AG10803 (cell line): ENCODE measurements around the gene BUB3.
"Not testable (repeated sequence)": the region's sequence is repeated elsewhere in the genome, so short reads cannot be mapped to it uniquely, and the experiment has no call there.

Source experiments
- DNase-seq: peaks from one replicate; pipeline ENCODE4 v3.0.0; 2010; ENCODE audit warnings: low read depth
- H3K4me3 ChIP-seq: 2 replicates; pipeline ENCODE4 v1.5.1; 2011; ENCODE audit warnings: mild to moderate bottlenecking, low read length, control low read depth
- CTCF ChIP-seq: conservative IDR thresholded peaks from 2 replicates; pipeline ENCODE4 v1.5.1; 2011; ENCODE audit warnings: mild to moderate bottlenecking, low read length, control low read depth, inconsistent platforms

Gene BUB3

GRCh38 chr10:123175389-123176387 lies 21.5 kb downstream of the BUB3 start:
- no peak for DNase-seq
- no peak overlapping the region for H3K4me3 ChIP-seq
- TF ChIP-seq CTCF = no peak

GRCh38 chr10:123178390-123178789 lies 24.2 kb downstream of the BUB3 start:
- not testable (repeated sequence) for DNase-seq, H3K4me3 ChIP-seq

DNA sequence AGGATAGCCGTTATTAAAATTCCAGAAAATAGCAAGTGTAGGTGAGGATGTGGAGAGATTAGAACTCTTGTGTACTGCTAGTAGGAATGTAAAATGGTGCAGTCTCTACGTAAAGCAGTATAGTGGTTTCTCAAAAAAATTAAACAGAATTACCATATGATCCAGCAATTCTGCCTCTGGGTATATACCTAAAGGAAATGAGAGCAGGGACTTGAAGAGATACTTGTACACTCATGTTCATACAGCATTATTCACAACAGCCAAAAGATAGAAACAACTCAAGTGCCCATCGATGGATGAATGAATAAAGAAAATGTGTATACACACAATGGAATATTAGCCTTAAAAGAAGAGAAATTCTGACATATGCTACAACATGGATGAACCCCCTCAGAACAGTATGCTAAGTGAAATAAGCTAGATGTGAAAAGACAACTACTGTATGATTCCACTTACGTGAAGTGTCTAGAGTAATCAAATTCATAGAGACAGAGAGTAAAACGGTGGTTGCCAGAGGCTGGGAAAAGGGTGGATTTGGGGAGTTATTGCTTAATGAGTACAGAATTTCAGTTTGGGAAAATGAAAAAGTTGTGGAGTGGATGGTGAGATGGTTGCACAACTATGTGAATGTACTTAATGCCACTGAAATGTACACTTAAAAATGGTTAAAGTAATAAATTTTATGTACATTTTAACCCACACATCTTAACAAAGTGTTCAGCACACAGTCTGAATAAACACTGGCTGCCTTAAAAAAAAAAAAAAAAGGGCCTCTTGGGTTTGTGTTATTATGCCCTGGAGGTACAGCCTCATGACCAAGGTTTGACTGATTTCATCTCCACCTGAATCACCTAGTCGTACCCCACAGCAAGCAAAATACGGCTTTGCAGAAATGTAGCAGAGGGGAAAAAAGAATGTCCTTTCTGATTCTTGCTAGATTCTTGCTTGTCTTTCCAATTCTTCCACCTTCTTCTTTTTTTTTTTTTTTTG lies 26.2 kb downstream of the BUB3 start:
- no peak overlapping the region for H3K4me3 ChIP-seq
- DNase-seq = no peak
- no peak for TF ChIP-seq CTCF

DNA sequence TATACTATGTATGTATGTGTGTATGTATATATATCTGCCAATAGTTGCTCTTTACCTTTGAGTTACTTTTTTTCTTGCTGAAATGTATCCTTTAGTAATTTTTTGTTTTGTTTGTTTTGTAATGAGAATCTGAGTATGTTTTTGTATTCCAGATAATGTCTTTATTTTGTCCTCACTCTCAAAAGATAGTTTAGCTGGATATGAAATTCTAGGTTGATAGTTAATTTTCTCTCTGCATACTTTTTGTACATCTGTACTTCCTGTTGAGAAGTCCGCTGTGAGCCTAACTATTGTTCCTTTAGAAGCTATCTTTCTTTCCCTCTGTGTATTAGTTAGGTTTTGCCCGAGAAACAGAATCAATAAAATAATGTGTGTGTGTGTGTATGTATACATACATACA lies 29.5 kb downstream of the BUB3 start:
- TF ChIP-seq CTCF = no peak
- no peak for DNase-seq
- H3K4me3 ChIP-seq = no peak overlapping the region

- no peak for DNase-seq
- no peak for TF ChIP-seq CTCF
- no peak overlapping the region for H3K4me3 ChIP-seq
These were observed 33.6 kb downstream of the BUB3 start for GRCh38 chr10:123187781-123188180.

DNA sequence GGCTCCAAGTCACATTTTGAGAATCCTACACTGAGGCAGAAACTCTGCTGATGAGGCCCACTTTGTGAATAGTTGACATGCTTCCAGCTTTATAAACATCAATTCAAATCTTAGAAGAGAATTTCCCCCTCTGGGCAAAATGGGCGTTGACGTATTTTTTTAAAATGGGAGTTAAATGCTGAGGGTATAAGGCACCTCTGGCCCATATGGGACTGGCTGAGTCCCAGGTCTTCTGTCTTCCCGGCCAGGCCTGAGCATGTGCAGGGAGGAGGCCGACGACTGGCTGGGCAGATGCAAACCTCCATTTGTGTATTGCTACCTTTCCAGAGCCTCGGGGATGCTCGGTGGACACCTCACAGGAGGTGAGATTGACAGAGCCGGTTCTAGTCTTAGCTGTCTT lies 37.7 kb downstream of the BUB3 start:
- no peak for TF ChIP-seq CTCF
- no peak for DNase-seq
- no peak overlapping the region for H3K4me3 ChIP-seq

GRCh38 chr10:123194056-123194455 lies 39.9 kb downstream of the BUB3 start:
- TF ChIP-seq CTCF = no peak

More at GRCh38 chr10:123194056-123194455, 39.9 kb downstream of the BUB3 start:
- H3K4me3 ChIP-seq = no peak overlapping the region
- no peak for DNase-seq
